Measurements from ENCODE around the gene TXNDC12. TPM values are rescaled to one million over a fixed set of nuclear protein-coding genes. Genes with fewer than 3 reads are reported as not detected.

The TXNDC12 gene
- total and polyA plus RNA-seq, 9 of the 15 experiments (the other 6 are each of a cell fraction or from before 2014, with no cell fraction given), result 17.0 to 60.8 (median 37.8) TPM

DNA sequence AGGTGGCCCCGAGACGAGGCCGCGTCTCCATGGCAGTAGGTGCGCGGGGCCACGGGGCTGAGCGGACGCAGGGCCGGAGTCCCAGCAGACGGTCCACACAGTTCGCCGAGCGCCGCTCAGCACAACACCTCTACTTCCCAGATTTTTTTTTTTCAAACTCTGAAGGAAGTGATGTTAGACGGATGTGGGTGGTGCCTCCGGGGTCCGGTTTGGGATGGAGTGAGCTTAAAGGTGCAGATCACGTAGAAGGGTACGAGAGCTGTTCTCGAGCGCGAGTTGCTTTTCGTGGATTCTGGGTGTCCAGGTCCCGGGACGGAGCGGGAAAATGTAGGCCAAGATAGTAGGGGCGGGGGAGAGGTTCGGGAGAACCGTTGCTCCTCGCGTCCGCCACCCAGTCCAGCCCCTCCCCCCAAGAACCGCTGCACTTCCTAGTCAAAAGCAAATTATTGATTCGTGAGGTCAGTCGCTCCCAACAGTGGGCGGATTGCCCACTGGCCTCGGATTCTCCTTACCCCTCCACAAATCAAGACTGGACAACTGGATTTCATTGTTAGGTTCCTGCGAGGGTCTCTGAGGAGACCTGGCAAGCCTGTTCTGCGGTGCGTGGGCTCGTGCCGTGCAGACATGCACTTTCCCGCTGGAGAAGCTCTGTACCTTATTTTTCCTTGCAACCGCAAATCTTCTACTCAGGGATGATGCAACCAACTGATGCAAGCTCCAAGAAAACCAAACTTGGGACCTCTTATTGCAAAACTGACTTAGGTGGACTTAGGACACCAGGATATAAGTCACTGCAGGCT lies at the start of gene TXNDC12 (continued):
- TF ChIP-seq, protein P1, sequence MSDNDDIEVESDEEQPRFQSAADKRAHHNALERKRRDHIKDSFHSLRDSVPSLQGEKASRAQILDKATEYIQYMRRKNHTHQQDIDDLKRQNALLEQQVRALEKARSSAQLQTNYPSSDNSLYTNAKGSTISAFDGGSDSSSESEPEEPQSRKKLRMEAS (CRISPR knock-in tag; IDR thresholded peaks at IDR 0.05), result peak; percentile 61
- TF ChIP-seq SP2 (IDR thresholded peaks at IDR 0.05; ENCODE audit: extremely low read depth, low read depth, low read length, poor library complexity, severe bottlenecking) (no peak), NONO (IDR thresholded peaks at IDR 0.05; ENCODE audit: low read depth in 2 of 2, low read length in 1 of 2) (no peak), FOXK2 (conservative IDR thresholded peaks at IDR 0.05 in 1 of 2, IDR thresholded peaks at IDR 0.05 in 1 of 2; ENCODE audit: low read depth in 2 of 2) (peak; percentile 56 to 69; a peak in 2 of 4 replicates), PHF21A (IDR thresholded peaks at IDR 0.05; ENCODE audit: borderline replicate concordance, low read depth) (peak; percentile 45; the same call in 1 of the 2 replicates), MEF2D (tag; conservative IDR thresholded peaks at IDR 0.05; ENCODE audit: low read depth) (0 out of 2 replicates have a peak, but pooled peaks have one; percentile 12), TRIM28 (IDR thresholded peaks at IDR 0.05) (peak; percentile 58; the same call in 1 of the 2 replicates), HSF4 (CRISPR knock-in tag; IDR thresholded peaks at IDR 0.05; ENCODE audit: borderline replicate concordance) (no peak), RBM17 (IDR thresholded peaks at IDR 0.05; ENCODE audit: borderline replicate concordance, low read depth, low read length) (no peak), MAFF (IDR thresholded peaks at IDR 0.05; ENCODE audit: low read length) (no peak), ELF1 (tag; IDR thresholded peaks at IDR 0.05) (peak; percentile 73; the same call in 1 of the 2 replicates), RBM34 (IDR thresholded peaks at IDR 0.05; ENCODE audit: borderline replicate concordance, insufficient read depth, low read length) (no peak), TAF1 (IDR thresholded peaks at IDR 0.05; ENCODE audit: control insufficient read depth, extremely low read depth, insufficient read depth, low read length, severe bottlenecking) (peak; percentile 86), MEF2A (IDR thresholded peaks at IDR 0.05; ENCODE audit: control insufficient read depth, low read depth, low read length) (no peak)
- TF ChIP-seq, protein P2, sequence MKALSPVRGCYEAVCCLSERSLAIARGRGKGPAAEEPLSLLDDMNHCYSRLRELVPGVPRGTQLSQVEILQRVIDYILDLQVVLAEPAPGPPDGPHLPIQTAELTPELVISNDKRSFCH (CRISPR knock-in tag; IDR thresholded peaks at IDR 0.05), result no peak
- TF ChIP-seq, protein P2 (tag; IDR thresholded peaks at IDR 0.05), result no peak
- TF ChIP-seq, protein P3, sequence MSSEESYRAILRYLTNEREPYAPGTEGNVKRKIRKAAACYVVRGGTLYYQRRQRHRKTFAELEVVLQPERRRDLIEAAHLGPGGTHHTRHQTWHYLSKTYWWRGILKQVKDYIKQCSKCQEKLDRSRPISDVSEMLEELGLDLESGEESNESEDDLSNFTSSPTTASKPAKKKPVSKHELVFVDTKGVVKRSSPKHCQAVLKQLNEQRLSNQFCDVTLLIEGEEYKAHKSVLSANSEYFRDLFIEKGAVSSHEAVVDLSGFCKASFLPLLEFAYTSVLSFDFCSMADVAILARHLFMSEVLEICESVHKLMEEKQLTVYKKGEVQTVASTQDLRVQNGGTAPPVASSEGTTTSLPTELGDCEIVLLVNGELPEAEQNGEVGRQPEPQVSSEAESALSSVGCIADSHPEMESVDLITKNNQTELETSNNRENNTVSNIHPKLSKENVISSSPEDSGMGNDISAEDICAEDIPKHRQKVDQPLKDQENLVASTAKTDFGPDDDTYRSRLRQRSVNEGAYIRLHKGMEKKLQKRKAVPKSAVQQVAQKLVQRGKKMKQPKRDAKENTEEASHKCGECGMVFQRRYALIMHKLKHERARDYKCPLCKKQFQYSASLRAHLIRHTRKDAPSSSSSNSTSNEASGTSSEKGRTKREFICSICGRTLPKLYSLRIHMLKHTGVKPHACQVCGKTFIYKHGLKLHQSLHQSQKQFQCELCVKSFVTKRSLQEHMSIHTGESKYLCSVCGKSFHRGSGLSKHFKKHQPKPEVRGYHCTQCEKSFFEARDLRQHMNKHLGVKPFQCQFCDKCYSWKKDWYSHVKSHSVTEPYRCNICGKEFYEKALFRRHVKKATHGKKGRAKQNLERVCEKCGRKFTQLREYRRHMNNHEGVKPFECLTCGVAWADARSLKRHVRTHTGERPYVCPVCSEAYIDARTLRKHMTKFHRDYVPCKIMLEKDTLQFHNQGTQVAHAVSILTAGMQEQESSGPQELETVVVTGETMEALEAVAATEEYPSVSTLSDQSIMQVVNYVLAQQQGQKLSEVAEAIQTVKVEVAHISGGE (CRISPR knock-in tag; IDR thresholded peaks at IDR 0.05), result peak in 1 of 3 experiments; percentile 18; a peak in 1 of 6 replicates
- TF ChIP-seq, protein P4, sequence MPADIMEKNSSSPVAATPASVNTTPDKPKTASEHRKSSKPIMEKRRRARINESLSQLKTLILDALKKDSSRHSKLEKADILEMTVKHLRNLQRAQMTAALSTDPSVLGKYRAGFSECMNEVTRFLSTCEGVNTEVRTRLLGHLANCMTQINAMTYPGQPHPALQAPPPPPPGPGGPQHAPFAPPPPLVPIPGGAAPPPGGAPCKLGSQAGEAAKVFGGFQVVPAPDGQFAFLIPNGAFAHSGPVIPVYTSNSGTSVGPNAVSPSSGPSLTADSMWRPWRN (IDR thresholded peaks at IDR 0.05; ENCODE audit: low read depth), result peak; percentile 66; the same call in 1 of the 2 replicates
